ENCODE measurements around the gene DHX38. TPM values are rescaled to one million over a fixed set of nuclear protein-coding genes. Genes with fewer than 3 reads are reported as not detected.

Gene DHX38
- total and polyA plus RNA-seq, 2 of the 13 experiments (the other 11 are each of a cell fraction or from before 2014, with no cell fraction given): 54.4 to 85.9 TPM

- TF ChIP-seq SAFB2 (CRISPR knock-in tag; IDR thresholded peaks at IDR 0.05; ENCODE audit: borderline replicate concordance, low read depth): 0 out of 2 replicates have a peak, but pooled peaks have one; percentile 6
- TF ChIP-seq MTA1 (CRISPR knock-in tag; IDR thresholded peaks at IDR 0.05; ENCODE audit: borderline replicate concordance): no peak
- TF ChIP-seq ETV6 (CRISPR knock-in tag; conservative IDR thresholded peaks at IDR 0.05): no peak
- TF ChIP-seq BCL3 (CRISPR knock-in tag; IDR thresholded peaks at IDR 0.05): 0 out of 2 replicates have a peak, but pooled peaks have one; percentile 47
- TF ChIP-seq GPN1 (CRISPR knock-in tag; IDR thresholded peaks at IDR 0.05; ENCODE audit: borderline replicate concordance): no peak
- TF ChIP-seq GLMP (CRISPR knock-in tag; IDR thresholded peaks at IDR 0.05; ENCODE audit: borderline replicate concordance): no peak
- TF ChIP-seq NRL (CRISPR knock-in tag; IDR thresholded peaks at IDR 0.05; ENCODE audit: borderline replicate concordance): 0 out of 2 replicates have a peak, but pooled peaks have one; percentile 29
- 0 out of 2 replicates have a peak, but pooled peaks have one; percentile 1 for TF ChIP-seq ZNF441 (CRISPR knock-in tag; IDR thresholded peaks at IDR 0.05; ENCODE audit: borderline replicate concordance)
- no peak for TF ChIP-seq ZNF816 (CRISPR knock-in tag; IDR thresholded peaks at IDR 0.05; ENCODE audit: borderline replicate concordance)
- no peak for TF ChIP-seq ZNF20 (CRISPR knock-in tag; IDR thresholded peaks at IDR 0.05)
- peak; percentile 2; the same call in 1 of the 2 replicates for TF ChIP-seq ZNF350 (CRISPR knock-in tag; IDR thresholded peaks at IDR 0.05; ENCODE audit: borderline replicate concordance, low read depth)
- no peak for TF ChIP-seq ZNF274 (CRISPR knock-in tag; IDR thresholded peaks at IDR 0.05)
- TF ChIP-seq BCL6 (CRISPR knock-in tag; IDR thresholded peaks at IDR 0.05): no peak
- peak; percentile 47; the same call in 1 of the 2 replicates for TF ChIP-seq EHMT2 (IDR thresholded peaks at IDR 0.05; ENCODE audit: borderline replicate concordance, low read depth, low read length)
- no peak for TF ChIP-seq ZNF749 (CRISPR knock-in tag; IDR thresholded peaks at IDR 0.05; ENCODE audit: borderline replicate concordance)
- TF ChIP-seq JUNB (CRISPR knock-in tag; IDR thresholded peaks at IDR 0.05; ENCODE audit: borderline replicate concordance): no peak
- no peak for TF ChIP-seq PPARG (CRISPR knock-in tag; conservative IDR thresholded peaks at IDR 0.05)
These were observed 32.2 kb downstream of the DHX38 start (continued) for GRCh38 chr16:72125635-72126428.
